GM21717 (cell line): ENCODE measurements around the gene GADD45B.
A peak's percentile ranks its signal among the peaks of the same experiment; 100 is the strongest.
"Not testable (repeated sequence)": the region's sequence is repeated elsewhere in the genome, so short reads cannot be mapped to it uniquely, and the experiment has no call there.

ENCODE experiments used
- ATAC-seq: cut with Tn5 transposase; IDR thresholded peaks from one replicate; pipeline ENCODE4 v1.9.1; 2021; ENCODE audit warnings: mild to moderate bottlenecking, moderate library complexity; ENCODE audit not compliant: unreplicated experiment

Gene GADD45B

DNA sequence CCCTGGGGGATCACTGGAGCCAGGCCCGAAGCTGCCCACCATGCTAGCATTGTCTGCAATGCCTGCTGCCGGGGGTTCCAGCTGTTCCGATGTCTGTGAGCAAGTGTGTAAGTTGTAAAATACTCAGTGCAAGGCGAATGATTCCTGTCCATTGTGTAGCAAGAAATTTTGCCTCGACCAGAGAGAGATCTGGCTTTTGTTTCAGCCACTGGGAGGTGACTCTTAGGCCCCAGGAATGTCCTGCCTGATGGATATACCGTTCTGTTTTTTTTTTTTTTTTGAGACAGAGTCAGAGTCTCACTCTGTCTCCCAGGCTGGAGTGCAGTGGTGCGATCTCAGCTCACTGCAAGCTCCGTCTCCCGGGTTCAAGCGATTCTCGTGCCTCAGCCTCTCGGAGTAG, 7.3 kb upstream of the GADD45B start:
- ATAC-seq, result no peak

DNA sequence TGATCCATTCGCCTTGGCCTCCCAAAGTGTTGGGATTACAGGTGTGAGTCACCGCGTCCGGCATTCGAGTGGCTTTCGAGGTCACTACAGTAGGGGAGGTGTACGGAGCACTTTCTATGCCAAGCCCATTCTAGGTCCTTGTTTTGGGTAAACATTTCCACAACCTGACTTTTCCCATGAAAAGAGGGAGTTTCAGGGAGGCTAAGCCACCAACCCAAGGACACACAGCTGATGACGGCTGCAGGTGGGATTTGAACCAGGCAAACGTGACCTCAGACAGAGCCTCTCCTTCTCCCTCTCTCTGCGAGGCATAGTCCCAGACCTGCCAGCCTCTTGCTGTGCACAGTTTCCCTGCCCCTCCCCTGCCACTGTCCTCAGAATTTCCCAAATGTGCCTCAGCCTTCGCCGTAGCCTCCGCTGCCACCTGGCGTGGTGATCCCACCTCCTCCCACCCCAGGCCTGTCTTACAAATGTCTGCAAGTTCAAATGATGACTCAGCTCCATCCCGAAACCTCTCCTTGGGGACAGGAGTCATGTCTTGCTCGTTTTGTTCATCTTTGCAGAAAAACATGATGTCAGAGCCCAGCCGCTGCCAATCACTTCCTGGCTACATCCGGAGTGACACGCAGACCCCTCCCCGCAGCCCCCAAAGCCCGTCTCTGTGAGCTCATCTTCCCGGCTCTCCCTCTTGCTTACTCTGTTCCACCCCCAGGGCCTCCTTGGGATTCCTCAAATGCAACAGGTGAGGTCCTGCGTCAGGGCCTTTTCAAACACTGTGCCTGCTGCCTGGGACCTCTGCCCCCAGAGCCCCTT, 6.6 kb upstream of the GADD45B start:
- no peak for ATAC-seq

GRCh38 chr19:2469915-2470200, 6.1 kb upstream of the GADD45B start:
- not testable (repeated sequence) for ATAC-seq

DNA sequence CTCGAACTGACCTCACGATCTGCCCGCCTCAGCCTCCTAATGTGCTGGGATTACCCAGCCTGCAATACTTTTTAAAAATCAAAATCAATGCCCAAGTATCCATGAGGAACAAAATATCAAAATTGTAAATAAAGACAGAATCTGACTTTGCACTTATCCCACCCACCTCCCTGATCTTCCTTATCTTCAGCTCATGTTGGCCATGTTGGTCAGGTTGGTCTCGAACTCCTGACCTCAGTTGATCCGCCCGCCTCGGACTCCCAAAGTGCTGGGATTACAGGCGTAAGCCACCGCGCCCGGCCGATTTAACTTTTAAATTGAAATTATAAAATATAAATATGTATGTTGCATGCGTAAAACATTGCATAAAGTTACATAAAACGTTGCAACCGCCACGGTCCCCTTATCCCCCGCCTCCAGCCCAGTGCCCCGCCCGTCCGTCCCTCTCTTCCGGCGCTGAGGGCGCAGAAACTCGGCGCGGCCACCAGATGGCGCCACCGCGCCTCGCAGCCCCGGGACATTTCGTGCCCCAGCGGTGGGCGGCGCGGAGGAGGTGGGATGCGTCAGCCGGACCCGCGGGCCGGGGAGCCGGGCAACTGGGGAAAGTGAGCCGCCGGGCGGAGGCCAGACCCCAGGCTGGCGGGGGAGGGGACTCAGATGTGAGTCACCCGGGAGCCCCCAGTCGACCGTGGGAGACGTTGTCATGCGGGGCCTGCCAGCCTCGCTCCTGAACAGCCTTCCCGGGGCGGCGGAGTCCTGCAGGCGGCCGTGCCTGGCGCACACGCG, 1.5 kb upstream of the GADD45B start:
- ATAC-seq, result no peak

DNA sequence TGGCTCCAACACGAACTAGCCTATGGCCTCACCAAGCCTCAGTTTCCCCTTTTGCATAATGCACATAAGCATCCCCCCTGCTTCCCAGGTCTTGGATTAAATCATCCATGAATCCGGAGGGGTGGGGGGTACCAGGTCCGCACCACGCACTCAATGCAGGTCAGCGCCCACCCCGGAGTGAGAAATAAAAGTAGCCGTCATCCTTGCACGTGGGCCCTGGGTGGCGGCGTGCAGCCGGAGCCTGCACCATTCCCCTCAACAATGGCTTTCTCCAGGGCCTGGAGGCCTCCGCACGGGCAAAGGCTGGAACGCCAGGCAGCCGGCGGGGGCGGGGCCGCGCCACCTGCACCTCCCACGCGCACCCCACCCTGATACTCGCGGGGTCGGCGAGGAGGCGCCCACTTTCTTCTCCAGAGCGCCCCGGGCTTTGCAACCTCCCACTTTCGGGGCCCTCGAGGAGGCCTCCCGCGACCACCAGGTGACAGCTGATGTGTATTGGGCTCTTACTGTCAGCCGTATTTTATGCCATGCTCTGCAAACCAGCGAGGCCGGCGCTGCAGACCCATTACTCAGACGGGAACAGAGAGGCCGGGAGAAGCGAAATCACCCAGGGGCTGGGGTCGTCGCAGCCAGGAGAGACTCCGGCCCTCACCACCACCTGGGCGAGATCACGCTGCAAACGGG, 767 bp upstream of the GADD45B start:
- no peak for ATAC-seq

DNA sequence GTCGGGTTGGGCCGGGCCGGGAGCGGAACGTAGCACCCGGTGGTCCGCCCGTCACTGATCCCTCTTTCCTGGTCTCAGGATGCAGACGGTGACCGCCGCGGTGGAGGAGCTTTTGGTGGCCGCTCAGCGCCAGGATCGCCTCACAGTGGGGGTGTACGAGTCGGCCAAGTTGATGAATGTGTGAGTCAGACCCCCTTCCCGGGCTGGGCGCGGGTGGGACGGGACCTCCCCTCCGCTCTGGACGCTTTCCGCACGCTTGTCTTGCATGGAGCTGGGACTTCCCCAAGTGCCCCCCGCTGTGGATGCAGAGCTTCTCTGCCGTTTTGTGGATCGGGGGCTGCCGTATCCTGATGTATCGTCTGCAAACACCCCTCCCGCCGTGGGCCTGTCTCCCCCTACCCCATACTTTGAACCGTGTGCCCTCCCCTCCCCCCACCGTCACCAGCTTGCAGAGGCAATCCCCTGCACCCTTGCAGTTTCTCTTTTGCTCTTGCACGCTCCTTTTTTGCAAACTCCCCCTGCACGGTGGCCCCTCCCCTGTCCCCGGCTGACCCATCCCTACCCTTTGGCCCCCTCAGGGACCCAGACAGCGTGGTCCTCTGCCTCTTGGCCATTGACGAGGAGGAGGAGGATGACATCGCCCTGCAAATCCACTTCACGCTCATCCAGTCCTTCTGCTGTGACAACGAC, 669 bp downstream of the GADD45B start:
- peak; percentile 16 for ATAC-seq

GRCh38 chr19:2477141-2477710, 1.3 kb downstream of the GADD45B start:
- ATAC-seq, result no peak

- no peak for ATAC-seq
Measured at GRCh38 chr19:2477732-2478191, 1.8 kb downstream of the GADD45B start.

DNA sequence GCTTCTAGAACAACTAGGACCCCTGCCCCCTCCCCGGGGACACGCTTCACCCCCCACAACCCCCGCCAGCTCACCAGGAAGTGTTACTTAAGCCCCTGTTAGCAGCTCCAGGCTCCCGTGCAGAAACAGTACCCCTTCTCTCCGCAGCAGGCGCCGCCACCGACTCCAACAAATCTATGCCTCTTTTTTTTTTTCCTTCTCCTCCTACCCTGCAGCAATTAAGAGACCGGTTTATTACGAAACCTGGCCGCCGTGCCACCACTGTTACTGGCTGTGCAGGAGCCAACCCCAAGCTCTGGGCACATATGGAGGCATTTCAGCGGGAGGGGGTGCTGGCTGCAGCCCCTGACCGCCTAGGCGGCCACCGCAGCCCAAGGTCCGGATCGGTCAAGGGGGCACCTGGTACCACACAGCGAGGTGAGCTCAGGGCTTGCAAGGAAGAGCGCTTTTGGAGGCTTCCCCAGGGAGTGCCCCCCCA, 2.4 kb downstream of the GADD45B start:
- ATAC-seq, result no peak

DNA sequence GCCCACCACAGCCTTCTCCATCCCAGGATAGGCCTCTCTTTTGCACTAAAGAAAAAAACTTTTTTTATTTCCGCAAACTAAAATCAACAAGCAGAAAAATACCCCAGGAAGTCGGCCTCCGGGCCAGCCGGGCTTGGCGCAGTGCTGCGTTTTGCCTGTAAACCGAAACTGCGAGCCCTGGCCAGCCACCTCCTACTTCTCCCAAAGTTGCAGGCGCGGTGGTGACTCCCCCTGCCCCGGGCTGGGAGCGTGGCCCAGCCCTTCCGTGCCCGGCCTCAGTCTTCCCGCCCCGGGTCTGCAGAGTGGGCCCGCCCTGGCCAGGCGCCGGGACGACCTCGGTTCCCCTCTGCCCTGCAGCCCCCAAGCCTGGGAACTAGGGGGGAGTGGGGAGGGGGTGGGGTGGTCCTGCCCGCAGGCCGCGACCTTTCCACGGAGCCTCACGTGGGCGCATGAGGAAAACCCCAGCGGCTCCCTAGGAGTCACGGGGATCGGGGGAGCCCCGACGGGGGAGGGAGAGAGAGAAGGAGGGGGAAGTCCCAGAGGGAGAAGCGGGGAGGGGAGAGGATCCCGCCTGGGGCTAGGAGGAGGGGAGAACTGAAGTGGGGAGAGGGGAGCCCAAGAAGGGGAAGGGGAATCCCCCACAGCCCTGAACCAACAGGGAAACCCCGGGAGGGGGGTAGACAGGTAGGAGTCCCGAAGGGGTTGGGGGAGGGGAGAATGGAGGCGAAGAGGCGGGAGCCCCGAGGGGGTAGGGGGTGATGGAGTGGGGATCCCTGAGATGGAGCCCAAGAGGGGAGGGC, 3.0 kb downstream of the GADD45B start:
- ATAC-seq, result no peak

GRCh38 chr19:2479556-2480194, 3.7 kb downstream of the GADD45B start:
- ATAC-seq, result no peak

DNA sequence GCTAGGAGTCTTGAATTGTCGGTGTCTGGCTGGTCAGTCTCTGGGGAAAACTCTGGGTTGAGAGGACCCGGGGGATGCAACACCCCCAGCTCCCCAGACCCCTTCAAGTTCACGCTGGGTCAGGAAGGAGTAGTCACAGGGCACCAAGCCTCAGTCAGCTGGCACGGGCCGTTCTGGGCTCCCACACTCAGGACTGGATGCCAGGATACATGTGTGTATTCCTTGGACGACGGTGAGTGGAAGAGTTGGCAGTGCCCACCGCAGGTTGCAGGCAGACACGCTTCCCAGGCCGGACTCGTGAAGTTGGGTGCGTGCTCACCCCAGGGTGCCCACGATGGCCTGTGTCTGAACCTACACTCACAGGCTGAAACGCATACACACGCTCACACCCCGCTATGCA, 5.5 kb downstream of the GADD45B start:
- ATAC-seq, result no peak

DNA sequence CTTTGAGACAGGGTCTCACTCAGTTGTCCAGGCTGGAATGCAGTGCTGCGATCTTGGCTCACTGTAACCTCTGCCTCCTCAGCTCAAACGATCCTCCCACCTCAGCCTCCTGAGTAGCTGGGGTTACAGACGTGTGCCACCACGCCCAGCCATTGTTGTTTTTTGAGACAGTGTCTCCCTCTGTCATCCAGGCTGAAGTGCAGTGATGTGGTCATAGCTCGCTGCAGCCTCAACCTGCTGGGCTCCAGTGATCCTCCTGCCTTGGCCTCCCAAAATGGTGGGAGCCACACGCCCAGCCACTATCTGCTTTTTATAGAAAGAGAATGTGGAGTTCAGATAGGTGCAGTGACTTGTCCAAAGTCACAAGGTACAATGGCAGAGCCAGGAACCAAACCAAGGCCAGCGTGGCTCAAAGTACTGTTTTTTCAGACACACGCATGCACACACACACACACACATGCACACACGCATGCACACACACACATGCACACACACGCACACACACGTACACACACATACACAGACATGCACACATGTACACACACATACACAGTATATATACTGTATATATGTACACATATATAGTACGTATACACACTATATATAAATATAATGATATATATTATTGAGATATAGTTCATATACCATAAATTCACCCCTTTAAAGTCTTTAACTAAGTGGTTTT, 6.6 kb downstream of the GADD45B start:
- no peak for ATAC-seq

DNA sequence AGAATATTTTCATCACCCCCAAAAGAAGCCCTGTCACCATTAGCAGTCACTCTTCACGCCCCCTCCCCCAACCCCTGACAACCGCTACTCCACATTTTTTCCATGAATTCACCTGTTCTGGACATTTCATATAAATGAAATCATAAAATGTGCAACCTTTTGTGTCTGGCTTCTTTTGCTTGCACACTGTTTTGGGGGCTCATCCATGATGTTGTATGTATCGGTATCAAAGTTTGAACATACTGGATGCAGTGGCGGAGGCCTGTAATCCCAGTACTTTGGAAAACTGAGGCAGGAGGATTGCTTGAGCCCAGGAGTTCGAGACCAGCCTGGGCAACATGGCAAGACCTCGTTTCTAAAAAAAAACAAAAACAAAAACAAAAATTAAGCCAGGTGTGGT, 7.2 kb downstream of the GADD45B start:
- no peak for ATAC-seq

DNA sequence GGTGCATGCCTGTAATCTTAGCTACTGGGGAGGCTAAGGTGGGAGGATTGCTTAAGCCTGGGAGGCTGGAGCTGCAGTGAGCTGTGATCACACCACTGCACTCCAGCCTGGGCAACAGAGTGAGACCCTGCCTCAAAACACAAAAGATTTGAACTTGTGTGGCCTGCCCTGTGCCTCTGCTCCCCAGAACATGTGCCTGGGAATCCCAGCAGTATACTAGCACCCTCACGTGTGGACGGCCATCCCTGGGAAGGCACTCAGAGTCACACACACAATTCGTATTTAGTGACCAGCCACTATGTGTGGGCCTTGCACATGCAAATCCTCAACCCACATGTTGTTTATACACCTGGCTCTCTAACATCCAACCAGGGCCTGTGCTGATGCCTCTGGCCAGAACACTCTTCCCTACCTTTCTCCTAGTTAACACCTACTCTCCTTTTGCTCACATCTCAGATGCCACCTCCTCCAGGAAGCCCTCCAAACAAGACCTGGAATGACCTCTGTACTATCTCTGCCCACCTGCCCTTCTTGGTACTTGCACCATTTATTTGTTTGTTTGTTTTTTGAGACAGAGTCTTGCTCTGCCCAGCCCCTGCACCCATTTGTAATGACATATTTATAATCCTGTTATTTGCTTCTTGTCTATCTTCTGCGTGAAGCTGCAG, 7.7 kb downstream of the GADD45B start:
- ATAC-seq, result no peak

DNA sequence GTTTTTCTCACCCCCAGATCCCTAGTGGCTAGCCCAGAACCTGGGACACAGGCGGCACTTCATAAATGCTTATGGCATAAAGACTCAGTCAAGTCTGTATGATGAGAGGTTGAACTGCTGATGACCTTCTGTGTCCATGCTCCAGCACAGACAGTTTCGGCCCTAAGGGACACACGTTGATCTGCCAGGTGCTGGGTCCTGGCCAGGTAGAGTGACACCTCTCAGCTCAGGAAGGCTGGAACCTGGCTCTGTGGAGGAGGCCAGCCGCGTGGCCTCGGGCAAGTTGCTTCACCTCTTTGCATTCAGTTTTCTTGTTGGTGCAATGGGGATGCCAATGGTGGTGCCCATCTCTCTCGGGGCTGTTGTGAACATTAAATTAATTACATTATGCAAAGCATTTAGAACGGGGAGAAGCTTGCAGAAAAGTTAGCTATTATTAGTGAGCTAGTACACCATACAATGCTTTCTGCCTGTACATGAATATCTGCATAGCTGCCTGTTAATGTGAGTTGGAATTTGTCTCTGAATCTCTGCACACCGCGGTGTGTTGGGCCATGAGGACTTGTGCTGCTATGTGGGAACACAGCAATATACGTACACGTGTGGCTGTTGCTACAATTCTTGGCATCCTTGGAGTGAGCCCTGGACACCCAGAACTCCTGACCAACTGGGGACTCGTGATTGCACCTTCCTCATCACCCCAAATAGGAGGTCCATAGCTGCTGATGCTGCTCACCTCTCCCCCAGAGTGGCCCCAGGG, 8.4 kb downstream of the GADD45B start:
- no peak for ATAC-seq

DNA sequence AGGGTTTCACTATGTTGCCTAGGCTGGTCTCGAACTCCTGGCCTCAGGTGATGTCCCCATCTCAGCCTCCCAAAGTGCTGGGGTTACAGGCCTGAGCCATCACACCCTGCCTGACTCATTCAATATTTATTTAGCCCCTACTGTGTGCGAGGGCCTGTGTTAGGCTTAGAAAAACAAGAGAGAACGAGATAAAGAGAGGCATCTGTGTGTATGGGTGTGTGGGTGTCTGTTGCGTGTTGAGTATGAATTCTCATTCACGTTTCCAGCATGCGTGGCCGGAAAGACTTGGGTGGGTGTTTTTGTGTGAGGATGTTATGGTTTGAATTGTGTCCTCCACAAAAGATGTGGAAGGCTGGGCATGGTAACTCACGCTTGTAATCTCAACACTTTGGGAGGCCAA, 9.5 kb downstream of the GADD45B start:
- ATAC-seq, result no peak

DNA sequence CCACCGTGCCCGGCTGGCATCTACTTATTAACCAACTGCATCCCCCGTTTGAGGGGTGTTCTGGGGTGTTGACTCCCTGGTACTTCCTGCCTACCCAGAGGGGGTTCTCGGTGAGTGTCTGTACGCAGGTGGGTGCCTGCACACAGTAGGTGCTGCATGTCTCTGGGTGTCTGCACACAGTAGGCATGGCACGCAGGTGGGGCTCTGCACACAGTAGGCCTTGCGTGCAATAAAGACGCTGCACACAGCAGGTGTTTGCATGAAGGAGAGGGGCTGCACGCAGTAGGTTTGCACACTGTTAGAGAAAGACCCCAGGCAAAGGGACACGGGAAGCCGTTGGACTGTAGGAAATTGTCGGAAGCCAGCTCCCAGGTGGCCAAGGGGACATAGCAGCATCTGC, 11.2 kb downstream of the GADD45B start:
- no peak for ATAC-seq
